CD4-positive, alpha-beta T cell treated with Interferon gamma for 1 hour (primary cell): Measurements from ENCODE around the gene ELOVL1.
A peak's percentile ranks its signal among the peaks of the same experiment; 100 is the strongest.
"Not testable (repeated sequence)": the region's sequence is repeated elsewhere in the genome, so short reads cannot be mapped to it uniquely, and the experiment has no call there.

Experiments used
- DNase-seq: peaks from one replicate; pipeline ENCODE4 v3.0.0-alpha.2; 2020

ELOVL1 gene

GRCh38 chr1:43367904-43368645, at the start of gene ELOVL1:
ELOVL1 (minus strand) TSS chr1:43368011; CDS start chr1:43365609, 2,402 bp downstream.
- peak; percentile 88 for DNase-seq

GRCh38 chr1:43415901-43416300, 48.1 kb upstream of the ELOVL1 start:
- DNase-seq = no peak

GRCh38 chr1:43414634-43415223, 46.9 kb upstream of the ELOVL1 start:
- DNase-seq = peak; percentile 51

- DNase-seq = not testable (repeated sequence)
Observed at GRCh38 chr1:43413426-43413825, 45.6 kb upstream of the ELOVL1 start.

GRCh38 chr1:43410571-43410970, 42.8 kb upstream of the ELOVL1 start:
- no peak for DNase-seq

- DNase-seq = no peak
Observed at GRCh38 chr1:43405876-43406234, 38.0 kb upstream of the ELOVL1 start.

GRCh38 chr1:43405219-43405875, 37.5 kb upstream of the ELOVL1 start:
- DNase-seq = no peak

- no peak for DNase-seq
Observed at GRCh38 chr1:43404353-43404752, 36.5 kb upstream of the ELOVL1 start.

- no peak for DNase-seq
Observed at GRCh38 chr1:43402089-43402865, 34.5 kb upstream of the ELOVL1 start.

- not testable (repeated sequence) for DNase-seq
Observed at GRCh38 chr1:43400441-43400840, 32.6 kb upstream of the ELOVL1 start.

GRCh38 chr1:43398227-43398626, 30.4 kb upstream of the ELOVL1 start:
- no peak for DNase-seq

- no peak for DNase-seq
Observed at GRCh38 chr1:43396059-43396458, 28.2 kb upstream of the ELOVL1 start.

GRCh38 chr1:43395523-43395922, 27.7 kb upstream of the ELOVL1 start:
- DNase-seq = no peak

- DNase-seq = no peak
Observed at GRCh38 chr1:43392702-43393101, 24.9 kb upstream of the ELOVL1 start.

GRCh38 chr1:43389326-43390313, 21.8 kb upstream of the ELOVL1 start, which contains the start of the genes MED8 and SZT2:
MED8 (minus strand) TSS chr1:43389800; CDS start chr1:43389764, 36 bp downstream.
SZT2 (plus strand) TSS chr1:43389899; CDS start chr1:43389969, 70 bp downstream.
- peak; percentile 94 for DNase-seq

GRCh38 chr1:43388613-43389012, 20.8 kb upstream of the ELOVL1 start:
- DNase-seq = no peak

- DNase-seq = no peak
Observed at GRCh38 chr1:43387976-43388599, 20.3 kb upstream of the ELOVL1 start.

- no peak for DNase-seq
Observed at GRCh38 chr1:43386676-43387075, 18.9 kb upstream of the ELOVL1 start.

GRCh38 chr1:43383449-43383848, 15.6 kb upstream of the ELOVL1 start:
- no peak for DNase-seq

GRCh38 chr1:43382027-43382779, 14.4 kb upstream of the ELOVL1 start:
- DNase-seq = no peak

GRCh38 chr1:43381612-43382011, 13.8 kb upstream of the ELOVL1 start:
- peak; percentile 26 for DNase-seq
